ENCODE data around the gene POGZ. TPM values are rescaled to one million over a fixed set of nuclear protein-coding genes. Genes with fewer than 3 reads are reported as not detected.

Gene POGZ
- total RNA-seq, 1 experiment from 2014 or later: 102 TPM

GRCh38 chr1:151419819-151420218 is 39.5 kb downstream of the POGZ start:
- no peak overlapping the region for H2AFZ ChIP-seq (ENCODE audit: low read length)
- no peak overlapping the region for H4K5ac ChIP-seq (ENCODE audit: insufficient read length, low read depth, low read length)
- no peak overlapping the region for H4K91ac ChIP-seq (ENCODE audit: insufficient read length, low read depth, low read length)
- H3K18ac ChIP-seq (ENCODE audit: insufficient read length, low read depth, low read length): no peak overlapping the region
- no peak for DNase-seq
- no peak for TF ChIP-seq CTCF (conservative IDR thresholded peaks at IDR 0.05)
- no peak overlapping the region; a peak in 1 of 7 replicates for H3K27ac Mint-ChIP-seq
- WGBS (ENCODE audit: extremely low coverage, insufficient read length, low lambda C conversion rate): no CpG with 5 or more reads among the region's 5 CpGs
- H3T11ph ChIP-seq (ENCODE audit: low read length): no peak overlapping the region
- no peaks in the 10 kb centered on the region for H3K23me2 ChIP-seq (ENCODE audit: insufficient read length, low read depth, low read length, poor library complexity, severe bottlenecking)
- no peaks in the 10 kb centered on the region for H3K9me3 Mint-ChIP-seq
- H2BK12ac ChIP-seq (ENCODE audit: insufficient read length, low read depth, low read length): no peak overlapping the region
- H2BK5ac ChIP-seq (ENCODE audit: insufficient read length, low read length): no peak overlapping the region
- H3K4ac ChIP-seq (ENCODE audit: low read depth, low read length): no peak overlapping the region
- H3K4me1 ChIP-seq (ENCODE audit: insufficient read depth, low read length): no peaks in the 10 kb centered on the region
- no peaks in the 10 kb centered on the region for H3K79me1 ChIP-seq (ENCODE audit: insufficient read depth, low read depth, low read length, poor library complexity, severe bottlenecking)
- no peak overlapping the region for H2AK5ac ChIP-seq (ENCODE audit: insufficient read length, low read length)
- H3K9me3 ChIP-seq (ENCODE audit: control insufficient read depth, low read depth, low read length): no peaks in the 10 kb centered on the region
- H2BK120ac ChIP-seq (ENCODE audit: low read depth, low read length, poor library complexity, severe bottlenecking): no peak overlapping the region
- H3K23ac ChIP-seq (ENCODE audit: insufficient read length, low read depth, low read length): no peak overlapping the region
- no peaks in the 10 kb centered on the region for H3K79me2 ChIP-seq (ENCODE audit: insufficient read depth, low read length)
- H3K27me3 Mint-ChIP-seq (ENCODE audit: low read depth): no peaks in the 10 kb centered on the region
- H3K14ac ChIP-seq (ENCODE audit: insufficient read depth, low read length): no peak overlapping the region
- no peak overlapping the region for H2BK15ac ChIP-seq (ENCODE audit: low read depth, low read length)
- peaks cover 37 to 86% (median 86%) of the 10 kb centered on the region in 3 experiments; a peak in 6 of 7 replicates for H3K36me3 Mint-ChIP-seq (ENCODE audit: insufficient read depth in 1 of 3, low read depth in 3 of 3)
- H3K4me2 ChIP-seq (ENCODE audit: insufficient read depth, insufficient read length, low read length): no peak overlapping the region
- no peaks in the 10 kb centered on the region for H3K27me3 ChIP-seq (ENCODE audit: insufficient read depth, low read length)
- no peaks in the 10 kb centered on the region for H4K20me1 ChIP-seq (ENCODE audit: control insufficient read depth, insufficient read depth, insufficient read length)
- H2BK20ac ChIP-seq (ENCODE audit: low read depth, low read length, poor library complexity, severe bottlenecking): no peak overlapping the region
- no peak overlapping the region for H3K4me3 Mint-ChIP-seq
- H4K8ac ChIP-seq (replicated peaks; ENCODE audit: insufficient read length, low read depth, low read length): no peak overlapping the region
- no peak overlapping the region for H3K27ac ChIP-seq (ENCODE audit: insufficient read length, low read depth, low read length)
- no peaks in the 10 kb centered on the region for H3K4me1 Mint-ChIP-seq
- no peak overlapping the region for H3K9ac ChIP-seq (ENCODE audit: extremely low read depth, insufficient read length, low read length)
- no peak overlapping the region for H3K56ac ChIP-seq (ENCODE audit: insufficient read length, low read depth, low read length)

Measured in H9 (cell line).